ENCODE results near the gene TSR1. TPM values are rescaled to one million over a fixed set of nuclear protein-coding genes. Genes with fewer than 3 reads are reported as not detected.

Gene TSR1
- total RNA-seq, 2 donors from 2014 or later: 47.5 to 95.6 TPM

DNA sequence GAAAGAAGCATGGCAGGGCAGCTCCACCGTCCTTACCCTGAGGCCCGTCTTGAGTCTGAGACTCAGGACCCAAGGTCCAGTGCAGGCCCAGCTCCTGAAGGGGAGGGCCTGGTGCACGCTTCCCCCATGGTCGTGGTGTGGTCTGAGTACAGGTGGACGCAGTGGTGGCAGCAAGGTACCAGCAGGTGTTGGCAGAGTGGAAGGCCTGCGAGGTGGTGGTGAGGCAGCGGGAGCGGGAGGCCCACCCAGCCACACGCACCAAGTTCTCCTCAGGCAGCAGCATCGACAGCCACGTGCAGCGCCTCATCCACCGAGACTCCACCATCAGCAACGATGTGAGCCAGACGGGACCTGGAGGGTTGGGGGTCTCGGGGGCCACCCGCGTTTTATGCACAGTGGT is 36.9 kb upstream of the TSR1 start:
- H3K4me3 Mint-ChIP-seq: no peak overlapping the region
- no peaks in the 10 kb centered on the region for H3K27me3 Mint-ChIP-seq
- ATAC-seq: no peak
- H3K4me1 Mint-ChIP-seq (ENCODE audit: low read depth in 2 of 2): no peaks in the 10 kb centered on the region
- DNase-seq (ENCODE audit: low spot score): no peak
- no peaks in the 10 kb centered on the region for H3K36me3 Mint-ChIP-seq
- H3K27ac Mint-ChIP-seq: no peak overlapping the region
- no peaks in the 10 kb centered on the region for H3K9me3 Mint-ChIP-seq

DNA sequence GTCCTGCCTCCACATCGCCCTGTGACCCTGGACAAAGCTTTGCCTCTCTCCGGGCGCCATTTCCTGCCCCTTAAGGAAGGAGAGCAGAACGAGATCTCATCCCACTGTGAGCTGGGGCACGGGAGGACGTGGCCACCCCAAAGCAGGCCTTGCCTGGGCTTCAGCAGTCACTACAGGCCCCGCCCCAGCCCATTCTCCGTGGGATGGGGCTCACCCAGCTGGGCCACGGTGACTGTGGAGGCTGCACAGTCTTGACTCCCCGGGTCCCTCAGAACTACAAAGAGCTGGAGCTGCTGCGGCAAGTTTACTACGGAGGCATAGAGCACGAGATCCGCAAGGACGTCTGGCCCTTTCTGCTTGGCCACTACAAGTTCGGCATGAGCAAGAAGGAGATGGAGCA is 36.4 kb upstream of the TSR1 start:
- ATAC-seq (no peak), DNase-seq (ENCODE audit: low spot score) (no peak)
- H3K4me3 Mint-ChIP-seq: no peak overlapping the region
- no peaks in the 10 kb centered on the region for H3K9me3 Mint-ChIP-seq
- H3K36me3 Mint-ChIP-seq: no peaks in the 10 kb centered on the region
- no peaks in the 10 kb centered on the region for H3K27me3 Mint-ChIP-seq
- H3K27ac Mint-ChIP-seq: no peak overlapping the region
- no peaks in the 10 kb centered on the region for H3K4me1 Mint-ChIP-seq (ENCODE audit: low read depth in 2 of 2)

DNA sequence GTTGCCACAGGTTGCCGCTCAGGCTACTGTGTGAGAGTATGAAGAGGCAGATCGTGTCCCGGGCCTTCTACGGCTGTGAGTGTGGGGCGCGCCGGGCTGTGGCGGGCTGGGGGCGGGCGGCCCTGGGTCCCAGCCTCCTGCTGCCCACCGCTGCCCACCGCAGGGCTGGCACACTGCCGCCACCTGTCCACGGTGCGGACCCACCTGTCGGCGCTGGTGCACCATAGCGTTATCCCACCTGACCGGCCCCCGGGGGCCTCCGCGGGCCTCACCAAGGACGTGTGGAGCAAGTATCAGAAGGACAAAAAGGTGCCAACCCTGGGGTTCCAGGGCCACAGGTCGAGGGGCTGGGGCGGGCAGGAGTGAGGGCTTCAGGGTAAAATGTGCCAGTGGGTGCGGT is 35.9 kb upstream of the TSR1 start:
- ATAC-seq: no peak
- DNase-seq (ENCODE audit: low spot score): no peak
- Mint-ChIP-seq H3K36me3 (no peaks in the 10 kb centered on the region), H3K9me3 (no peaks in the 10 kb centered on the region), H3K27me3 (no peaks in the 10 kb centered on the region), H3K4me1 (ENCODE audit: low read depth in 2 of 2) (no peaks in the 10 kb centered on the region), H3K27ac (no peak overlapping the region), H3K4me3 (no peak overlapping the region)

DNA sequence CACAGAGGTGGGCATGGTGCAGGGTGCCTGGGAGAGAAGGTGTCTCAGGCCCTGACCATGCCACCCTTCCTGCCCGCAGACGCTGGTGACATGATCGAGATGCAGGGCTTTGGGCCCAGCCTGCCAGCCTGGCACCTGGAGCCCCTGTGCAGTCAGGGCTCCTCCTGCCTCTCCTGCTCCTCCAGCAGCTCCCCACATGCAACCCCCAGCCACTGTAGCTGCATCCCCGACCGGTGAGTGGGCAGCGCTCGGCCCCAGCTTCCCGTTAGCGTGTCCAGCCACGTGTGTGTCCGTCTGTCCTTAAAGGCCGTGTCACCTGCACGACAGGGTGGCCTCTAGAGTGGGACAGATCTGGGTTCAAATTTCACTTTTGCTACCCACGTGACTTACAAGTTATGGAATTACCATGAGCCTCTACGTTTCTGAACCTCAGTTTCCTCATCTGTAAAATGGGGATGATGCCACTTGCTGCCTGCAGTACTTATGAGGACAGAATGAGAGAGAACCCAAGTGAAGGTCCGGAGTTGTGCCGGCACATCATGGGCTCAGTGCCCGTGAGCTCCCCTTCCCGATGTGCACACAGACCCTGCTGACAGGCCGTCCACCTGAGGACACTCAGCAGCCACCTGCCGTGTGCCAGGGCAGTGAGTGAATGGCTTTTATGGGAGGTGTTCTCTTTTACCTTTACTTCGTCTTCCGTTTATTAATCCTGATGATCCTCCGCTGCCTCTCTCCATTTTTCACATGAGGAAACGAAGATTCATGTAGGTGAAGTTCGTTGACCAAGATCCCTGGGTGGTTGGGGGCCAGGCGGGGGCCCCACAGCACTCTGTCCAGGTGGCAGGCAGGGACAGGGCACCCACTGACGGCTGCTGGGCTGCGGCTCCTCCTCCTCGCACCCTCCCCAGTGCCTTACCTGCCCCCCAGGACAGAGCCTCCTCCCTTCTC is 35.2 kb upstream of the TSR1 start:
- no peaks in the 10 kb centered on the region for H3K9me3 Mint-ChIP-seq
- no peaks in the 10 kb centered on the region for H3K36me3 Mint-ChIP-seq
- DNase-seq (ENCODE audit: low spot score): no peak
- no peaks in the 10 kb centered on the region for H3K27me3 Mint-ChIP-seq
- no peaks in the 10 kb centered on the region for H3K4me1 Mint-ChIP-seq (ENCODE audit: low read depth in 2 of 2)
- no peak overlapping the region for H3K4me3 Mint-ChIP-seq
- no peak for ATAC-seq
- H3K27ac Mint-ChIP-seq: no peak overlapping the region

DNA sequence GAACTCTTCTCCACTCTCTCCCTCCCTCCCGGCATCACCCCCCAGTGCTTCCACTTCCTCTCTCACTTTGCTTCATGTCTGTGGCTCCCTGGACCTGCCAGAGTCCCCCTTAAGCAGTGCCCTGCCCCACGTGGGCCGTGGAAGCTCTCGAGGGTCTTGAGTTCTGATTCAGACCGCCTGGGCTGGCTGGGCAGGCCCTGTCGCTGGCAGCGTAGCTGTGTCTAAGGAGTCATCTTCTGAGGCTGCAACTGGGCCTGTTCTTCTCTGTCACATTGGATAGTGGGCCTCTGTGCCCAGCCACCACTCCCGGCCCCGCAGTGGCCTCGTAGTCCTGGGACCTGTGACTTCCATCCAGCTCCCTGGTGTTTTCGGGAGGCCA is 33.9 kb upstream of the TSR1 start:
- ATAC-seq (no peak), DNase-seq (ENCODE audit: low spot score) (no peak)
- H3K9me3 Mint-ChIP-seq: no peaks in the 10 kb centered on the region
- H3K36me3 Mint-ChIP-seq: no peaks in the 10 kb centered on the region
- no peak overlapping the region for H3K27ac Mint-ChIP-seq
- H3K4me3 Mint-ChIP-seq: no peak overlapping the region
- no peaks in the 10 kb centered on the region for H3K4me1 Mint-ChIP-seq (ENCODE audit: low read depth in 2 of 2)
- no peaks in the 10 kb centered on the region for H3K27me3 Mint-ChIP-seq

DNA sequence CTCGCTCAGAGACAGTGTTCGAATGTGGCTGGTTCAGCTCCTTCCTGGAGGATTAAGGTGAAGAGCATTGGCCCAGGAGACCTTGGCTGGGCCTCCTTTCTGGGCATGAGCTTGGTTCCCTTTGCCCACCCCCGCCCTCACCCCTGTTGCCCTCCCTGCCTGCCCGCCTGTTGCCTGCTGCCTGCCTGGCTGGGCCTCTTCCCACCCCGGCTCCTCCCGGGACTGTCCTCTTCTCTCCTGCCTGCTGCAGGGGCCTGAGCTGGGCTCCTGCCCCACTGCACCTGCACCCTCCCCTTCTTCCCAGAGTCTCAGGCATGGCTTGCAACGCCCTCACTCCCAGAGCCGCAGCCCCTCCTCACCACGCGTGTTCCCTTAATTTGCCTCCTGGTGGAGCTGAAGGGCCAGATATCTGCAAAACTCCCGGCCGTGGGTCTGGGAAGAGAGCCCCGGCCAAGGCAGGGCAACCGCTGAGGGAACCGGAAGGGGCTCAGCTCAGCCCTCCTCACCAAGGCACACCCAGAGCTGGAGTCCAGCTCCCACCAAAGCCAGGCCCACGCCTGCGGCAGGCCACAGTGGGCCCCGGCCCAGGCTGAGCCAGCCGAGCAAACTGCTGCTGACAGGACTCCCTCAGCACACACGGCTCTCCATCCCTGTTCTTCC is 33.4 kb upstream of the TSR1 start:
- no peak overlapping the region for H3K4me3 Mint-ChIP-seq
- H3K4me1 Mint-ChIP-seq (ENCODE audit: low read depth in 2 of 2): no peaks in the 10 kb centered on the region
- no peaks in the 10 kb centered on the region for H3K27me3 Mint-ChIP-seq
- H3K9me3 Mint-ChIP-seq: no peaks in the 10 kb centered on the region
- H3K27ac Mint-ChIP-seq: no peak overlapping the region
- no peaks in the 10 kb centered on the region for H3K36me3 Mint-ChIP-seq
- no peak for DNase-seq (ENCODE audit: low spot score)
- ATAC-seq: no peak

DNA sequence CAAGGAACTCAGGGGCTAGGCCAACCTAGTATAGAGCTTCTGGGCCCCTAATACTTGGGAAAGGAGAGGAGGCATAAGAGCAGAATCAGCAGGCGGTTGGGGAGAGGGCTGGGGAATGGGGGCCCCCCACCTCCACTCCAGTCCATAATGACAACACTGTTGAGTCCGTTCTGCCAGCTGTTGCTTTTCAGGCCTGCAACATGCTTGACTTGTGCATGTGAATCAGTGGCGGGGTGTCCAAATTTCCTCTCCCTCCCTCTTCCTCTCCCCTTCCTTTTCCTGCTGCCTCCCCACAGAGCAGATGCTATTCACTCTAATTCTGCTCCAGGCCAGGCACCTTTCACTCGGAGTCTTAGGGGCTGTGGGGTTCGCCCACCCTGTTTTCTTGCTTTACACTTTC is 32.8 kb upstream of the TSR1 start:
- Mint-ChIP-seq H3K27me3 (no peaks in the 10 kb centered on the region), H3K4me1 (ENCODE audit: low read depth in 2 of 2) (no peaks in the 10 kb centered on the region), H3K36me3 (no peaks in the 10 kb centered on the region), H3K4me3 (no peak overlapping the region), H3K27ac (no peak overlapping the region), H3K9me3 (no peaks in the 10 kb centered on the region)
- DNase-seq (ENCODE audit: low spot score) (no peak), ATAC-seq (no peak)

DNA sequence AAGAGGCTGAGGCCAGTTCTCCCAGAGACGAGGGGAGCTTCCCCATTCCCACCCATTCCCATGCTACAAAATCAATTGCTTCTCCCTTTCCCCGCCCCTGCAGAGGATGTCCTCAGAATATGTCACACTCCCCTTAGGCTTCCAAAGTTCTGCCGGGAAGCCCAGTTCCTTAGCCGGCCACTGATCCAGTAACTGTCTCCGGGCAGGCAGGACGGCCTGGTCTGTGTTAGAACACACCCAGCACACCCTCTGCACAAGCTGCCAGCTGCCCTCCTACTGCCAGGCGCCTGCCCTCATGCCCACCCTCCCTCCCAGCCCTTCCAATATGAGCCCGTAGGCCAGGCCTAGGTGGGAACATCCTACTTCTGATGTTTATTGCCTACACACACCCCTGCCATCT is 32.1 kb upstream of the TSR1 start:
- H3K36me3 Mint-ChIP-seq: no peaks in the 10 kb centered on the region
- H3K9me3 Mint-ChIP-seq: no peaks in the 10 kb centered on the region
- H3K4me1 Mint-ChIP-seq (ENCODE audit: low read depth in 2 of 2): no peaks in the 10 kb centered on the region
- no peak overlapping the region for H3K27ac Mint-ChIP-seq
- ATAC-seq: no peak
- no peaks in the 10 kb centered on the region for H3K27me3 Mint-ChIP-seq
- DNase-seq (ENCODE audit: low spot score): no peak
- no peak overlapping the region for H3K4me3 Mint-ChIP-seq

DNA sequence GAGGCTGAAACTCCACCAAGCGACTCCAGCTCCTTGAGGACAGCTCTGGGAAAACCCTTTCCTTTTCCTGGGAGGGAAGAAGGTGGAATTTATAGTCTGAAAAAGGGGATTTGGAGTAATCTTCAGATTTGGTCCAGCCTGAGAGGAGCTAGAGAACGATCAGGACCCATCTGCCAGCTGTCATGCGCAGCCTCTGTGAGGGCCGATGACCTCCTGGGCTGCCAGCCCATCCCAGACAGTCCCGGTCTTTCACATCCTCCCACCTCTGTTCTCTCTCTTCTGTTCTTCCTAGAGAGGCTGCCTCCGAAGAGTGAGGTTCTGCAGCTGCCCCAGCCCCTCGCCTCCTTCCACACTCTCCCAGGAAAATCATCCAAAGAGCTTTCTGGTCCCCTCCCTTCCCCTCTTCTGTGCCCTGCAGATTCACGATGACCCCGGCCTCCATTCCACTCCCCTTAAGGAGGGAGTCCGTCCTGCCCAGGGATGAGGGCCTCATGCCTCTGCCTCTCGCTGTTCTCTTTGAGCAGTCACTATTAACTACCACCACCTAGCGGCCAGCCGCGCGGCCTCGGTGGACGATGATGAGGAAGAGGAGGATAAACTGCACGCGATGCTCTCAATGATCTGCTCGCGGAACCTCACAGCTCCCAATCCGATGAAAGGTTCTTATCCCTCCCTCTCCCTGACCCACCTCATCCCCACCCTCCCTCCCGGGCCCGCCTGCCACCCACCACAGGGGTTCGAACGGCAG is 30.7 kb upstream of the TSR1 start:
- no peak for ATAC-seq
- no peak overlapping the region for H3K4me3 Mint-ChIP-seq
- DNase-seq (ENCODE audit: low spot score): no peak
- H3K9me3 Mint-ChIP-seq: no peaks in the 10 kb centered on the region
- H3K4me1 Mint-ChIP-seq (ENCODE audit: low read depth in 2 of 2): no peaks in the 10 kb centered on the region
- H3K27ac Mint-ChIP-seq: no peak overlapping the region
- no peaks in the 10 kb centered on the region for H3K27me3 Mint-ChIP-seq
- no peaks in the 10 kb centered on the region for H3K36me3 Mint-ChIP-seq

DNA sequence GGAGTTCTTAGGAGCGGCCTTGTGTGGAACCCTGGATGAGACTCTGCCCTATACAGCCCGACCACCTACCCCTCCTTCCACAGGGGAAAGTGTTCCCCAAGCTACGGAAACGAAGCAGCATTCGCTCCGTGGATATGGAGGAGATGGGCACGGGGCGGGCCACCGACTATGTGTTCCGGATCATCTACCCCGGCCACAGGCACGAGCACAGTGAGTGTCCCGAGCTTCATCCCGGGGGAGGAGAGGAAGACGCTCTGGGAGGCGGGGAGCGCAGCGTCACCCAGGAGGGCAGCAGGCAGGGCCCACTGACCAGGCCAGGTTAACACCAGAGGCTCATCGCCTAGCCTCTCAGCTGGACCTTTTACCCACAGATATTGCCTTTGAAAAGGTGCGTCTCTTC is 28.9 kb upstream of the TSR1 start:
- DNase-seq (ENCODE audit: low spot score): no peak
- H3K4me3 Mint-ChIP-seq: no peak overlapping the region
- no peaks in the 10 kb centered on the region for H3K27me3 Mint-ChIP-seq
- ATAC-seq: no peak
- no peaks in the 10 kb centered on the region for H3K36me3 Mint-ChIP-seq
- H3K27ac Mint-ChIP-seq: no peak overlapping the region
- no peaks in the 10 kb centered on the region for H3K9me3 Mint-ChIP-seq
- H3K4me1 Mint-ChIP-seq (ENCODE audit: low read depth in 2 of 2): peaks cover 0 to 4% of the 10 kb centered on the region in 2 donors

DNA sequence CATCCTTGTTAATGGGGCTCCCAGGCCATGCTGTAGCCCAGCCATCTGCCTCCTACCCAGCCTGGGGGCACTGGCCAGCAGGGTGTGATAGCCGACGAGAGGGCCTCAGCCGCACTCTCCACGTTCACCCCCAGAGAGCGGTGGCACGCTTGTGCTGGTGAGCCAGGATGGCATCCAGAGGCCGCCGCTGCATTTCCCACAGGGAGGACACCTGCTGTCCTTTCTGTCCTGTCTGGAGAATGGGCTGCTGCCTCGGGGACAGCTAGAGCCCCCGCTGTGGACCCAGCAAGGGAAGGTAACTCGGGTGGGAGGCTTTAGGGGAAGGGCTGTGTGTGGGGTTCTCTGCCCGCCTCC is 28.5 kb upstream of the TSR1 start:
- no peaks in the 10 kb centered on the region for H3K9me3 Mint-ChIP-seq
- H3K36me3 Mint-ChIP-seq: no peaks in the 10 kb centered on the region
- no peak overlapping the region for H3K4me3 Mint-ChIP-seq
- DNase-seq (ENCODE audit: low spot score): no peak
- H3K4me1 Mint-ChIP-seq (ENCODE audit: low read depth in 2 of 2): peaks cover 0 to 4% of the 10 kb centered on the region in 2 donors
- no peaks in the 10 kb centered on the region for H3K27me3 Mint-ChIP-seq
- no peak for ATAC-seq
- H3K27ac Mint-ChIP-seq: no peak overlapping the region

DNA sequence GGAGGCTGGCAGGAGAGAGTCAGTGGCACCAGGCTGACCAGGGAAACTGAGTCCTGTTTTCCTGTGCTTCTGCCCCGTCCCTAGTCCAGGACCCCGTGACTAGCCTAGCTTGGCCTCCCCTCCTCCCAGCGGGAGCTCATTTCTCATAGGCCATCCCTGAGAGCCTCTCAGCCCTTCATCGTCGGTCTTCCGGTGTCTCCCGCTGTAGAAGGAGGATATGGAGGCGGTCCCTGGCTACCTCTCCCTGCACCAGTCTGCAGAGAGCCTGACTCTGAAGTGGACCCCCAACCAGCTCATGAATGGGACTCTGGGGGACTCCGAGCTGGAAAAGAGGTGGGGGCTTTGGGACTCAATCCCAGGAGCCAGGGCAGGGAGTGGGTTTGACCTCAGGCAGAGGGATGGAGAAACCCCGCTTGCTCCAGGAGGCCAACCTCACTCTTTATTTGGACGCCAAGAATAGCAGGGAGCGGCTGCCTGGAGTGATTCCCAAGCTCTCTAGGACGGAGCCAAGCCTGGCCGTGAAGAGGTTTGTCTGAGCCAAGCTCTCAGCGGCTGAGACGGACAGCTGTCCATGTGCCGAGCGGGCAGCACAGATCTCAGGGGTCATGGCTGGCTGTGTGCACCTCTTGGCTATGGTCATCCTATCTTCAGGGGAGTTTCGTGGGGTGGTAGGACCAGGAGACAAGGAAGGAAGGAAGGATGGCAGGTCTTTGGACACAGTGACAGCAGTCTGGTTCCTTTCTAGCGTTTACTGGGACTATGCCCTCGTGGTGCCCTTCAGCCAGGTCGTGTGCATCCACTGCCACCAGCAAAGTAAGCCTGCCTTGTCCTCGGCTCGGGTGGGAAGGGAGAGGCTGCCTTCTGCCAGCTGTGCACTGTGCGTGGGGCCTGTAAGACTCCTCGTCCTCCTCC is 27.9 kb upstream of the TSR1 start:
- H3K9me3 Mint-ChIP-seq: no peaks in the 10 kb centered on the region
- H3K4me1 Mint-ChIP-seq (ENCODE audit: low read depth in 2 of 2): peaks cover 0 to 4% of the 10 kb centered on the region in 2 donors
- no peak for DNase-seq (ENCODE audit: low spot score)
- no peak for ATAC-seq
- H3K36me3 Mint-ChIP-seq: no peaks in the 10 kb centered on the region
- H3K27ac Mint-ChIP-seq: no peak overlapping the region
- no peak overlapping the region for H3K4me3 Mint-ChIP-seq
- H3K27me3 Mint-ChIP-seq: no peaks in the 10 kb centered on the region

DNA sequence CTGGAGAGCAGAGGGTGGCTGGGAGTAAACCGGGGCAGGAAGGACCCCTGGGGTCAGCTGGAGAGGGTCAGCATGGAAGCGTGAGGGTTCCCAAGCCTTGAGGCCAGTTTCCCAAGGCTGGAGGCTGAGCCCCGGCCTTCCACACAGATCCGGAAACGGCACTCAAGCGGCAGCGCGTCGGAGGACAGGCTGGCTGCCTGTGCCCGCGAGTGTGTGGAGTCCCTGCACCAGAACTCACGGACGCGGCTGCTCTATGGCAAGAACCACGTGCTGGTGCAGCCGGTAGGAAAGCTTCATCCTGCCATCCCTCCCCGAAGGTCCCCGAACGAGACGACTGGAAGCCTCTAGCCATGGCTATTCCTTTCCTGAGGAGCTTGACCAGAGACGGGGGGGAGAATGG is 27.1 kb upstream of the TSR1 start:
- no peak overlapping the region for H3K27ac Mint-ChIP-seq
- H3K4me3 Mint-ChIP-seq: no peak overlapping the region
- H3K4me1 Mint-ChIP-seq (ENCODE audit: low read depth in 2 of 2): peaks cover 0 to 4% of the 10 kb centered on the region in 2 donors
- ATAC-seq (no peak), DNase-seq (ENCODE audit: low spot score) (no peak)
- no peaks in the 10 kb centered on the region for H3K9me3 Mint-ChIP-seq
- no peaks in the 10 kb centered on the region for H3K27me3 Mint-ChIP-seq
- H3K36me3 Mint-ChIP-seq: no peaks in the 10 kb centered on the region

All from natural killer cell treated with Interleukin-12 subunit alpha and Interleukin-12 subunit beta and Interleukin-15 and Interleukin-18, amount 100 ng/mL, for 72 hours (primary cell).